ENCODE results near the gene MBL2.
A peak's percentile ranks its signal among the peaks of the same experiment; 100 is the strongest.

The MBL2 gene

GRCh38 chr10:52772623-52773022, at the start of gene MBL2:
Gene MBL2 (minus strand): TSS chr10:52772784. CDS start chr10:52771635, 1,149 bp downstream.
- no peak within 1 kb of the TSS for H3K27ac ChIP-seq
- TF ChIP-seq ZFX (IDR thresholded peaks at IDR 0.05; ENCODE audit: borderline replicate concordance) (no peak), CTCF (IDR thresholded peaks at IDR 0.05) (no peak)

GRCh38 chr10:52820309-52820708, 47.7 kb upstream of the MBL2 start:
- H3K27ac ChIP-seq = no peak overlapping the region
- TF ChIP-seq CTCF (IDR thresholded peaks at IDR 0.05) (no peak), ZFX (IDR thresholded peaks at IDR 0.05; ENCODE audit: borderline replicate concordance) (no peak)

GRCh38 chr10:52818019-52818418, 45.4 kb upstream of the MBL2 start:
- TF ChIP-seq CTCF (IDR thresholded peaks at IDR 0.05) = peak; percentile 77
- no peak for TF ChIP-seq ZFX (IDR thresholded peaks at IDR 0.05; ENCODE audit: borderline replicate concordance)
- H3K27ac ChIP-seq = no peak overlapping the region

GRCh38 chr10:52814506-52814905, 41.9 kb upstream of the MBL2 start:
- no peak overlapping the region for H3K27ac ChIP-seq
- TF ChIP-seq ZFX (IDR thresholded peaks at IDR 0.05; ENCODE audit: borderline replicate concordance) (no peak), CTCF (IDR thresholded peaks at IDR 0.05) (no peak)

GRCh38 chr10:52811776-52812175, 39.2 kb upstream of the MBL2 start:
- TF ChIP-seq ZFX (IDR thresholded peaks at IDR 0.05; ENCODE audit: borderline replicate concordance) = no peak
- no peak for TF ChIP-seq CTCF (IDR thresholded peaks at IDR 0.05)
- H3K27ac ChIP-seq = no peak overlapping the region

GRCh38 chr10:52810761-52811160, 38.2 kb upstream of the MBL2 start:
- TF ChIP-seq CTCF (IDR thresholded peaks at IDR 0.05) (no peak), ZFX (IDR thresholded peaks at IDR 0.05; ENCODE audit: borderline replicate concordance) (no peak)
- no peak overlapping the region for H3K27ac ChIP-seq

- no peak for TF ChIP-seq CTCF (IDR thresholded peaks at IDR 0.05)
- no peak for TF ChIP-seq ZFX (IDR thresholded peaks at IDR 0.05; ENCODE audit: borderline replicate concordance)
- H3K27ac ChIP-seq = no peak overlapping the region
Observed at GRCh38 chr10:52807803-52808202, 35.2 kb upstream of the MBL2 start.
